Neural cell (in vitro differentiated cells): ENCODE measurements around the gene TNS2. TPM values are rescaled to one million over a fixed set of nuclear protein-coding genes. Genes with fewer than 3 reads are reported as not detected.

Source experiments
- H2AFZ ChIP-seq: fragments of 200-600, 300-800 bp; sonication (generic), shearing (Covaris generic); 2 replicates; pipeline ENCODE4 v1.6.0; 2014; ENCODE audit warnings: low read depth, mild to moderate bottlenecking, antibody characterized with exemption, low read length, moderate library complexity
- H3F3A ChIP-seq: fragments of 200-600 bp; shearing (Covaris generic); 2 replicates; pipeline ENCODE4 v1.6.1; 2016; ENCODE audit warnings: mild to moderate bottlenecking, moderate library complexity, mixed read lengths, antibody characterized with exemption, low read length; ENCODE audit not compliant: insufficient read depth, poor library complexity, severe bottlenecking
- H3K27ac ChIP-seq: fragments of 200-600, 300-800 bp; sonication (generic), shearing (Covaris generic); 2 replicates; pipeline ENCODE4 v1.5.1; 2014; ENCODE audit warnings: mild to moderate bottlenecking, low read length, moderate library complexity
- H3K27me3 ChIP-seq: fragments of 300-800, 200-600 bp; sonication (generic), shearing (Covaris generic); 2 replicates; pipeline ENCODE4 v1.6.0; 2014; ENCODE audit warnings: mild to moderate bottlenecking, low read depth, low read length, moderate library complexity; ENCODE audit not compliant: insufficient read depth
- H3K36me3 ChIP-seq: fragments of 300-800, 200-600 bp; sonication (generic), shearing (Covaris generic); 2 replicates; pipeline ENCODE4 v1.5.1; 2014; ENCODE audit warnings: mild to moderate bottlenecking, antibody characterized with exemption, low read length, moderate library complexity; ENCODE audit not compliant: insufficient read depth
- H3K4me2 ChIP-seq: fragments of 300-800, 200-600 bp; sonication (generic), shearing (Covaris generic); 2 replicates; pipeline ENCODE4 v1.6.0; 2014; ENCODE audit warnings: mild to moderate bottlenecking, low read length
- H3K4me3 ChIP-seq: fragments of 300-800, 200-600 bp; sonication (generic), shearing (Covaris generic); 2 replicates; pipeline ENCODE4 v1.5.1; 2014; ENCODE audit warnings: mild to moderate bottlenecking, low read length, moderate library complexity
- H3K79me2 ChIP-seq: fragments of 200-600 bp; shearing (Covaris generic); replicated peaks from 2 replicates; pipeline ENCODE4 v1.6.0; 2014; ENCODE audit warnings: mild to moderate bottlenecking, low read length, moderate library complexity; ENCODE audit not compliant: insufficient read depth
- H3K9ac ChIP-seq: fragments of 300-800, 200-600 bp; sonication (generic), shearing (Covaris generic); 2 replicates; pipeline ENCODE4 v1.6.1; 2016; ENCODE audit warnings: mild to moderate bottlenecking, low read length, mixed read lengths
- H3K9me2 ChIP-seq: fragments of 200-600 bp; shearing (Covaris generic); 2 replicates; pipeline ENCODE4 v1.6.1; 2016; ENCODE audit warnings: mild to moderate bottlenecking, low read length, mixed read lengths; ENCODE audit not compliant: insufficient read depth
- H3K9me3 ChIP-seq: fragments of 200-600, 300-800 bp; sonication (generic), shearing (Covaris generic); 2 replicates; pipeline ENCODE4 v1.6.1; 2016; ENCODE audit warnings: mild to moderate bottlenecking, mixed run types, low read length, moderate library complexity, mixed read lengths
- H4K20me1 ChIP-seq: fragments of 200-600 bp; shearing (Covaris generic); 2 replicates; pipeline ENCODE4 v1.6.1; 2016; ENCODE audit warnings: mild to moderate bottlenecking, mixed run types; ENCODE audit not compliant: insufficient read depth
- EP300 ChIP-seq: fragments of 450-650 bp; conservative IDR thresholded peaks from 2 replicates; pipeline ENCODE4 v1.6.1; 2014; ENCODE audit warnings: antibody characterized with exemption, mild to moderate bottlenecking, moderate library complexity; ENCODE audit not compliant: poor library complexity, severe bottlenecking
- EZH2 ChIP-seq: fragments of 200-600, 300-800 bp; shearing (Covaris generic), sonication (generic); IDR thresholded peaks from 2 replicates; pipeline ENCODE4 v1.6.1; 2014; ENCODE audit warnings: antibody characterized with exemption, low read length, borderline replicate concordance, mild to moderate bottlenecking; ENCODE audit not compliant: insufficient read depth, poor library complexity, severe bottlenecking
- MXI1 ChIP-seq: fragments of 450-650 bp; conservative IDR thresholded peaks from 2 replicates; pipeline ENCODE4 v1.6.1; 2014; ENCODE audit warnings: antibody characterized with exemption, mild to moderate bottlenecking; ENCODE audit not compliant: poor library complexity, severe bottlenecking
- POLR2AphosphoS5 ChIP-seq: IDR thresholded peaks from 2 replicates; pipeline ENCODE4 v1.6.1; 2012
- REST ChIP-seq: IDR thresholded peaks from 2 replicates; pipeline ENCODE4 v1.6.1; 2012; ENCODE audit warnings: borderline replicate concordance
- SMC3 ChIP-seq: fragments of 450-650 bp; conservative IDR thresholded peaks from 2 replicates; pipeline ENCODE4 v1.6.1; 2014; ENCODE audit warnings: antibody characterized with exemption, mild to moderate bottlenecking, moderate library complexity; ENCODE audit not compliant: poor library complexity
- polyA plus RNA-seq: library from polyadenylated mRNA; depleted of rRNA; stranded (reverse); fragments of >200 nt; gene quantifications from 2 replicates; pipeline ENCODE4 v1.2.3, GENCODE V29; 2014

Gene TNS2
- polyA plus RNA-seq, 1 donor from 2014 or later: 4.2 TPM

GRCh38 chr12:53096089-53096741 is 46.4 kb downstream of the TNS2 start:
- Histone ChIP-seq H4K20me1 (no peaks in the 10 kb centered on the region), H3K79me2 (no peaks in the 10 kb centered on the region), H3K9me2 (no peaks in the 10 kb centered on the region), H3K4me2 (no peak overlapping the region), H3K9ac (no peak overlapping the region), H3K36me3 (no peaks in the 10 kb centered on the region), H3K27me3 (peaks cover 38% of the 10 kb centered on the region), H3K9me3 (no peaks in the 10 kb centered on the region), H2AFZ (no peak overlapping the region), H3K27ac (no peak overlapping the region), H3K4me3 (no peak overlapping the region), H3F3A (no peaks in the 10 kb centered on the region)
- TF ChIP-seq SMC3: no peak

GRCh38 chr12:53096759-53097158 is 46.9 kb downstream of the TNS2 start:
- Histone ChIP-seq H3K36me3 (no peaks in the 10 kb centered on the region), H3K79me2 (no peaks in the 10 kb centered on the region), H3K9ac (no peak overlapping the region), H3K9me3 (no peaks in the 10 kb centered on the region), H3K9me2 (no peaks in the 10 kb centered on the region), H4K20me1 (no peaks in the 10 kb centered on the region), H3K27ac (no peak overlapping the region), H3F3A (no peaks in the 10 kb centered on the region), H3K4me3 (no peak overlapping the region), H2AFZ (no peak overlapping the region), H3K4me2 (no peak overlapping the region), H3K27me3 (peaks cover 38% of the 10 kb centered on the region)
- TF ChIP-seq EP300: no peak
- no peak for TF ChIP-seq EZH2
- TF ChIP-seq REST: no peak
- TF ChIP-seq POLR2AphosphoS5: no peak

GRCh38 chr12:53097207-53097563 is 47.3 kb downstream of the TNS2 start:
- H3F3A ChIP-seq: no peaks in the 10 kb centered on the region
- no peaks in the 10 kb centered on the region for H3K79me2 ChIP-seq
- TF ChIP-seq SMC3 (no peak), POLR2AphosphoS5 (no peak), MXI1 (no peak)
- peaks cover 38% of the 10 kb centered on the region for H3K27me3 ChIP-seq
- no peak overlapping the region for H2AFZ ChIP-seq
- no peak overlapping the region for H3K9ac ChIP-seq
- H3K4me3 ChIP-seq: peak overlapping the region; percentile 66
- no peak overlapping the region for H3K4me2 ChIP-seq
- H4K20me1 ChIP-seq: no peaks in the 10 kb centered on the region
- no peaks in the 10 kb centered on the region for H3K36me3 ChIP-seq
- H3K27ac ChIP-seq: no peak overlapping the region
- H3K9me3 ChIP-seq: no peaks in the 10 kb centered on the region
- no peaks in the 10 kb centered on the region for H3K9me2 ChIP-seq
